NT2/D1 (cell line): ENCODE measurements around the gene UBE3A.
"Not testable (repeated sequence)": the region's sequence is repeated elsewhere in the genome, so short reads cannot be mapped to it uniquely, and the experiment has no call there.

Experiments used
- DNase-seq: peaks from one replicate; pipeline ENCODE4 v3.0.0-alpha.2; 2011; ENCODE audit warnings: low read depth, low spot score
- H3K27me3 ChIP-seq: 2 replicates; pipeline ENCODE4 v1.6.0; 2011; ENCODE audit warnings: mild to moderate bottlenecking; ENCODE audit not compliant: insufficient read length, insufficient read depth
- H3K36me3 ChIP-seq: 2 replicates; pipeline ENCODE4 v1.6.1; 2011; ENCODE audit warnings: mild to moderate bottlenecking, low read length, mixed read lengths; ENCODE audit not compliant: insufficient read depth, insufficient read length
- H3K4me1 ChIP-seq: 2 replicates; pipeline ENCODE4 v1.5.1; 2011; ENCODE audit not compliant: insufficient read depth, insufficient read length
- H3K4me3 ChIP-seq: 2 replicates; pipeline ENCODE4 v1.5.1; 2011; ENCODE audit warnings: low read depth; ENCODE audit not compliant: insufficient read length
- H3K9ac ChIP-seq: 2 replicates; pipeline ENCODE4 v1.6.0; 2011; ENCODE audit warnings: low read depth; ENCODE audit not compliant: insufficient read length
- H3K9me3 ChIP-seq: 2 replicates; pipeline ENCODE4 v1.5.1; 2011; ENCODE audit warnings: mild to moderate bottlenecking, low read length; ENCODE audit not compliant: insufficient read depth
- SUZ12 ChIP-seq: IDR thresholded peaks from 2 replicates; pipeline ENCODE4 v1.6.1; 2011; ENCODE audit not compliant: insufficient read length, insufficient read depth; ENCODE audit errors: extremely low read depth
- YY1 ChIP-seq: IDR thresholded peaks from 2 replicates; pipeline ENCODE4 v1.6.1; 2011; ENCODE audit not compliant: insufficient read length, insufficient read depth
- ZNF274 ChIP-seq: IDR thresholded peaks from 2 replicates; pipeline ENCODE4 v1.6.1; 2011; ENCODE audit warnings: mild to moderate bottlenecking, low read depth, low read length

The UBE3A gene

DNA sequence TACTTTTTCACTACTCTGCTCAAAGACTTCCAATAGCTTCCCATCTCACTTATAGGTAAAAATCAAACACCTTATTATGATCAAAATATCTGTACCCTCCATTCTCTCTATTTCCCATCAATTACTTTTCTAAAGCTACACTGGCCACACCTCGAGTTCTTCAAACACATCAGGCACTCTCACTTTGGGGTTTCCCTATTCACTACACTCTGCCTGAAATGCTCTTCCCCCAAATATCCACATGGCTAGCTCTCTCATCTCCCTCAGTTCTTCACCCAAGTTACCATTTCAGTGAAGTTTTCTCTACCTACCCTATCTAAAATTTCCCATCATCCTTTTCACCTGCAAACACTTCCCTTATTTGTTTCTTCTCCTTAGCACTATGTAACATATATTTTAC lies 14.8 kb downstream of the UBE3A start:
- no peak for DNase-seq
- H3K27me3 ChIP-seq = no peaks in the 10 kb centered on the region
- H3K9ac ChIP-seq = no peak overlapping the region
- no peak overlapping the region for H3K4me3 ChIP-seq
- H3K36me3 ChIP-seq = no peaks in the 10 kb centered on the region
- H3K9me3 ChIP-seq = no peaks in the 10 kb centered on the region
- TF ChIP-seq SUZ12 = no peak
- no peak for TF ChIP-seq YY1
- TF ChIP-seq ZNF274 = no peak
- no peaks in the 10 kb centered on the region for H3K4me1 ChIP-seq

DNA sequence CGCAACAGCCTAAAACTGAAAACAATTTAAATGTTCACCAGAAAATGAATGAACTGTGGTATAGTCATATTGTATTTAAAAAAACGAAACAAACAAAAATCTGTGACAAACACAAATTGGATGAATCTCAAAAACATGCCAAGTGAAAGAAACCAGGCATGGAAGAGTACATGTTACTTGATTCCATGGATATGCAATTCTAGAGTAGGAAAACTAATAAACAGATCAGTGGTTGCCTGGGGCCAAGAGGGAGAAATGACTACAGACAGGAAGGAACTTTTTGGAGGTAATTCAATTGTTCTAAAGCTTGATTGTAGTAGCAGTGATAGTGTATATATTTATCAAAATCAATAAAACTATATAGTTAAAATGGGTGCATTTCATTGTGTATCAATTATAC lies 16.8 kb downstream of the UBE3A start:
- Histone ChIP-seq H3K9ac (no peak overlapping the region), H3K4me1 (no peaks in the 10 kb centered on the region), H3K9me3 (no peaks in the 10 kb centered on the region), H3K4me3 (no peak overlapping the region), H3K36me3 (no peaks in the 10 kb centered on the region), H3K27me3 (no peaks in the 10 kb centered on the region)
- no peak for DNase-seq
- TF ChIP-seq SUZ12 = no peak
- TF ChIP-seq ZNF274 = no peak
- TF ChIP-seq YY1 = no peak

DNA sequence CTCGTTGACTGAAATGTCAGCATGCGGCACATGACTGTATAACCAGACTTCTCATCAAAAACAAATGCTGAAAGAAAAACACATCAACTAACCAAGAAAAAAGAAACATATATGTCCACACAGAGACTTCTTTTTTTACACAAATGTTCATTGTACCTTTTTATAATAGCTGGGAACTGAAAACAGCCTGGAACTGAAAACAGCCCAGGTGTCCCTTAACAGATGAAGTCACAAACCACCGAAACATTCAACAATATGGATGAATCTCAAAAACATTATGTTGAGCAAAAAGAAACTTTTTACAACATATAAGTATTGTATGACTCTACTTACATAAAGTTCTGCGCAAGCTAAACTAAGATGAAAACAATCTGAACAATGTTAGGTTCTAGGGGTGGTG lies 20.6 kb downstream of the UBE3A start:
- Histone ChIP-seq H3K4me3 (no peak overlapping the region), H3K27me3 (no peaks in the 10 kb centered on the region), H3K9ac (no peak overlapping the region), H3K9me3 (no peaks in the 10 kb centered on the region), H3K4me1 (no peaks in the 10 kb centered on the region), H3K36me3 (no peaks in the 10 kb centered on the region)
- DNase-seq = no peak
- TF ChIP-seq YY1 (no peak), SUZ12 (no peak), ZNF274 (no peak)

DNA sequence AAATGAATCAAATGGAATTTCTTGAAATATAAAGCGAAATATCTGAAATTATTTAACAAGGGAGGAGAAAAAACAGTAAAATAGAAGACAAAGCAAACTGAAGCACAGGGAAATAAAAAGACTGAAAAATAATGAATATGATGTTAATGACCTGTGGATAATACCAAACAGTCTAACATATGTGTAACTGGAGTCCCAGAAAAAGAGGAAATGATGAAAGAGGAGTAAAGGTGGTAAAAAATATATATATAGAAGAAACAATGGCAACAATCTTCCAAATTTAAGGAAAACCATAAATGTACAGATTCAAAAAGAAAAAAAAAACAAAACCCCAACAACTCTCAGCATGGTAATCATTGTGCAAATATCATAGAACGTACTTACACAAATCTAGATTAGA lies 21.2 kb downstream of the UBE3A start:
- Histone ChIP-seq H3K36me3 (no peaks in the 10 kb centered on the region), H3K27me3 (no peaks in the 10 kb centered on the region), H3K4me1 (no peaks in the 10 kb centered on the region), H3K9me3 (no peaks in the 10 kb centered on the region), H3K4me3 (no peak overlapping the region), H3K9ac (no peak overlapping the region)
- DNase-seq = no peak
- TF ChIP-seq YY1 = no peak
- no peak for TF ChIP-seq SUZ12
- TF ChIP-seq ZNF274 = no peak

DNA sequence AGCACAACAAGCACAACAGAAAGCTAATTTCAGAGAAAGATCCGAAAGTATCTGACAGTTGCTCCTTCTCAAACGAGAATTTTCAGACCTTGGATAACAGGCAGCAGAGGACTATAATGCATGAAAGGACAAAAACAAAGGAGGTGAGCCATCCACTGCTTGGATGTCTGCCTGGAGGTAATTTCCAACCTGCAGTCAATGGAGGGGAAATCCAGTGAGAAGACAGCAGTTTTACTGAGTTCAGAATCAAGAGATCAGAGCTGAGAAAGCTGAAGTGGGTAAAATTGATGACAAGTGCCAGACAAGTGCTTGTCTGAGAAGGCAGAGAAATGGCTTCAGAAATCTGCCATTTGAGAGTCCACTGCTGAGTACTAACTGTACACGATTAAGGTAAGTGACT lies 22.1 kb downstream of the UBE3A start:
- Histone ChIP-seq H3K36me3 (no peaks in the 10 kb centered on the region), H3K9me3 (no peaks in the 10 kb centered on the region), H3K4me3 (no peak overlapping the region), H3K27me3 (no peaks in the 10 kb centered on the region), H3K9ac (no peak overlapping the region), H3K4me1 (no peaks in the 10 kb centered on the region)
- no peak for DNase-seq
- TF ChIP-seq SUZ12 = no peak
- no peak for TF ChIP-seq YY1
- no peak for TF ChIP-seq ZNF274

DNA sequence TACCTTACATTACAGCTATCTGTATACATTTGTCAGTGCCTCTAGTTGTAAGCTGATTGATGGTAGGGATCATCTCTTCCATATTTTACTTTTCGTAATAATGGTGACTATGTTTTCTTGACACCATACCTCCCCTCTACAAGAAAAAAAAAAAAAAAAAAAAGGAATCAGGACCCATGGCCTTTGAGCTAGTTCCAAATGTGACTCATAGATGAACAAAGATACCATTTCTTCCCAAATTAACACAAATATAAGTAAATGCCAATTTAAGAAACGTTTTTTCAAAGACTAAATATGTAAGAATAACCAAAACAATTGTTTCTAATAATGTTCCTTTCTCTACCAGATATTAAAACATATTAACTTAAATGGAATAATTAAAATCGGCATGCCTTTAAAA lies 23.1 kb downstream of the UBE3A start:
- H3K9ac ChIP-seq = no peak overlapping the region
- TF ChIP-seq SUZ12 (no peak), ZNF274 (no peak), YY1 (no peak)
- no peaks in the 10 kb centered on the region for H3K27me3 ChIP-seq
- no peaks in the 10 kb centered on the region for H3K4me1 ChIP-seq
- no peaks in the 10 kb centered on the region for H3K9me3 ChIP-seq
- no peak overlapping the region for H3K4me3 ChIP-seq
- no peaks in the 10 kb centered on the region for H3K36me3 ChIP-seq
- DNase-seq = no peak

DNA sequence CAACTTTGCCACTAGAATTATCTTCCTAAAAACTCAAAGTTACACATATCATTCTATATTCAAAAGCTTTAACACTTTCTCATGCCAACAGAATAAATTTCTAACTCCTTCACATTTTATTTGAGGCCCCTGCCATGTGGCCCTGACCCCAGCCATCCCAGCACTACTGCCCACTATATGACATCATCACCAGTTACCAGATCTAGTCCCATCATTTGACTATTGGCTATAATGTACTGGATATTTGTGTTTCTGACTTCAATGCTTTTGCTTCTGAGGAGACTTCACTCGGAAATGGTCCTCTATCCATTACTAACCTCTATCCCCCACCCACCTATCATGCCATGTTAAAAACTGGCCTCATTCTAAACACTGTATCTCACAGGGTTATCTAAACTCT lies 23.6 kb downstream of the UBE3A start:
- no peak for DNase-seq
- no peaks in the 10 kb centered on the region for H3K36me3 ChIP-seq

DNA sequence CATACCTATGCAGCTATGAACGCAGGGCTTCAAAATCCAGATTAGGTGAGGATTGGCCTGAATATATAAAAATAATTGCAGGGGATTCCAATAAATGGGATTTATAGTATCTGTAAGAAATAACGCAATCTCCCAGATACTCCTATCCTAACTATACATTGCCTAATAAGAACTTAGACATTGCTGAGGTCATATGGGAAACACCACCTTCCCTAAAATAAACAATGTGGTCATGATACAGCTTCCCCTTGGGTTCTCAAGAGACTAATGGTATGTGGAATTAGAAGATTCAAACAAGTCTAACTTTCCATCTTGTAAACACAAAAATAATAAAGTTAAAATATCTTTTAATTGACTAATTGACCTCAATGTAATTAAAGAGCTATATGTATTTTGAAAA lies 28.2 kb downstream of the UBE3A start:
- no peak for DNase-seq
- Histone ChIP-seq H3K4me3 (no peak overlapping the region), H3K9ac (no peak overlapping the region), H3K27me3 (no peaks in the 10 kb centered on the region), H3K36me3 (no peaks in the 10 kb centered on the region), H3K9me3 (no peaks in the 10 kb centered on the region), H3K4me1 (no peaks in the 10 kb centered on the region)
- no peak for TF ChIP-seq YY1
- no peak for TF ChIP-seq ZNF274
- TF ChIP-seq SUZ12 = no peak

More for the DNA sequence above, 23.6 kb downstream of the UBE3A start:
- H3K9me3 ChIP-seq = no peaks in the 10 kb centered on the region
- no peaks in the 10 kb centered on the region for H3K4me1 ChIP-seq
- TF ChIP-seq SUZ12 = no peak
- H3K27me3 ChIP-seq = no peaks in the 10 kb centered on the region
- H3K9ac ChIP-seq = no peak overlapping the region
- no peak overlapping the region for H3K4me3 ChIP-seq

DNA sequence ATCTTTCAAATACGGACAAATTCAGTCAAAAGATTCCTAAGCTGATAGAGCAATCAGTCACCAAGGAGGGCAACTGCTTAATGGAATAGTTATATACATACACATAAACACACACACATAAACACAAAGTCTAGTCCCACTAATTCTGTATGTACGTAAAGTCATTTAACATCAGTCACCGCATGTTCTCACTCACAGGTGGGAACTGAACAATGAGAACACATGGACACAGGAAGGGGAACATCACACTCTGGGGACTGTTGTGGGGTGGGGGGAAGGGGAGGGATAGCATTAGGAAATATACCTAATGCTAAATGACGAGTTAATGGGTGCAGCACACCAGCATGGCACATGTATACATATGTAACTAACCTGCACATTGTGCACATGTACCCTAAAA lies 29.1 kb downstream of the UBE3A start:
- not testable (repeated sequence) for DNase-seq, H3K9ac ChIP-seq, H3K4me1 ChIP-seq, H3K27me3 ChIP-seq, H3K9me3 ChIP-seq, H3K36me3 ChIP-seq, H3K4me3 ChIP-seq
